DOHH2 (cell line): ENCODE results near the gene GCN1.

ENCODE experiments used
- H3F3A ChIP-seq: fragments of 200-600 bp; sonication (generic), shearing (Covaris generic); 2 replicates; pipeline ENCODE4 v1.6.0; 2016; ENCODE audit warnings: antibody characterized with exemption, mild to moderate bottlenecking; ENCODE audit not compliant: control insufficient read depth, insufficient read depth
- H3K27ac ChIP-seq: fragments of 200-600 bp; sonication (generic); 2 replicates; pipeline ENCODE4 v1.5.1; 2014; ENCODE audit warnings: low read depth, mild to moderate bottlenecking, low read length, moderate library complexity
- H3K27me3 ChIP-seq: fragments of 200-600 bp; sonication (generic); 2 replicates; pipeline ENCODE4 v1.6.1; 2014; ENCODE audit warnings: mild to moderate bottlenecking, low read length, mixed read lengths; ENCODE audit not compliant: control insufficient read depth
- H3K36me3 ChIP-seq: fragments of 200-600 bp; sonication (generic); 2 replicates; pipeline ENCODE4 v1.6.1; 2014; ENCODE audit warnings: mild to moderate bottlenecking, low read length, moderate library complexity, mixed read lengths; ENCODE audit not compliant: control insufficient read depth
- H3K4me1 ChIP-seq: fragments of 200-600 bp; sonication (generic); 2 replicates; pipeline ENCODE4 v1.6.1; 2014; ENCODE audit warnings: mild to moderate bottlenecking, low read length, mixed read lengths; ENCODE audit not compliant: control insufficient read depth
- H3K4me2 ChIP-seq: fragments of 200-600 bp; sonication (generic); 2 replicates; pipeline ENCODE4 v1.6.0; 2014; ENCODE audit warnings: mild to moderate bottlenecking, low read length, moderate library complexity
- H3K4me3 ChIP-seq: fragments of 200-600 bp; sonication (generic); 2 replicates; pipeline ENCODE4 v1.5.1; 2014; ENCODE audit warnings: mild to moderate bottlenecking, low read length, mixed read lengths
- H3K79me2 ChIP-seq: fragments of 200-600 bp; sonication (generic); 2 replicates; pipeline ENCODE4 v1.6.1; 2014; ENCODE audit warnings: mild to moderate bottlenecking, low read length, mixed read lengths; ENCODE audit not compliant: control insufficient read depth
- H3K9me2 ChIP-seq: fragments of 200-600 bp; sonication (generic); replicated peaks from 2 replicates; pipeline ENCODE4 v1.6.1; 2014; ENCODE audit warnings: mild to moderate bottlenecking, low read length, mixed read lengths; ENCODE audit not compliant: control insufficient read depth
- H3K9me3 ChIP-seq: fragments of 200-600 bp; sonication (generic); 2 replicates; pipeline ENCODE4 v1.6.1; 2014; ENCODE audit warnings: antibody characterized with exemption, low read length, mixed read lengths; ENCODE audit not compliant: control insufficient read depth, insufficient read depth
- H4K20me1 ChIP-seq: fragments of 200-600 bp; sonication (generic); 2 replicates; pipeline ENCODE4 v1.6.0; 2014; ENCODE audit warnings: low read depth, mild to moderate bottlenecking, antibody characterized with exemption, low read length, moderate library complexity; ENCODE audit not compliant: control insufficient read depth, insufficient read depth
- CTCF ChIP-seq: fragments of 200-600 bp; sonication (generic); IDR thresholded peaks from one replicate; pipeline ENCODE4 v1.5.1; 2014; ENCODE audit warnings: antibody characterized with exemption, mild to moderate bottlenecking, low read depth, low read length; ENCODE audit not compliant: poor library complexity, severe bottlenecking
- EZH2phosphoT487 ChIP-seq: fragments of 200-600 bp; sonication (generic); IDR thresholded peaks from 2 replicates; pipeline ENCODE4 v1.6.1; 2017; ENCODE audit warnings: borderline replicate concordance, mild to moderate bottlenecking, antibody characterized with exemption, low read length, moderate library complexity, mixed read lengths

The GCN1 gene

GRCh38 chr12:120077260-120077659 lies 117.3 kb downstream of the GCN1 start:
- Histone ChIP-seq H3K4me3 (no peak overlapping the region), H3K9me3 (no peaks in the 10 kb centered on the region), H3F3A (no peaks in the 10 kb centered on the region), H3K9me2 (no peaks in the 10 kb centered on the region), H3K79me2 (no peaks in the 10 kb centered on the region), H3K4me2 (no peak overlapping the region), H3K27me3 (no peaks in the 10 kb centered on the region), H3K27ac (no peak overlapping the region), H3K36me3 (no peaks in the 10 kb centered on the region), H3K4me1 (no peaks in the 10 kb centered on the region), H4K20me1 (no peaks in the 10 kb centered on the region)
- TF ChIP-seq EZH2phosphoT487 (no peak), CTCF (no peak)
